ENCODE data around the gene CAPN12.

CAPN12 gene

GRCh38 chr19:38698225-38699026 is 45.8 kb downstream of the CAPN12 start:
- in situ Hi-C loops (cut with MboI; ENCODE audit: low sequenced_read_pairs) = loop anchor here (10.0 kb wide), 1 partner anchor 54 kb away; the partner anchor contains the start of gene ACTN4

- in situ Hi-C loops (cut with MboI; ENCODE audit: low sequenced_read_pairs) = loop anchor here (10.0 kb wide), 1 partner anchor 53 kb away; the partner anchor contains the start of gene ACTN4
Measured at GRCh38 chr19:38697641-38698071, 46.6 kb downstream of the CAPN12 start.

- in situ Hi-C loops (cut with MboI; ENCODE audit: low sequenced_read_pairs) = loop anchor here (10.0 kb wide), 1 partner anchor 52 kb away; the partner anchor contains the start of gene ACTN4
Measured at GRCh38 chr19:38697197-38697596, 47.1 kb downstream of the CAPN12 start.

GRCh38 chr19:38696729-38697055 is 47.6 kb downstream of the CAPN12 start:
- in situ Hi-C loops (cut with MboI; ENCODE audit: low sequenced_read_pairs) = loop anchor here (10.0 kb wide), 1 partner anchor 52 kb away; the partner anchor contains the start of gene ACTN4

GRCh38 chr19:38695832-38696728 is 48.2 kb downstream of the CAPN12 start:
- in situ Hi-C loops (cut with MboI; ENCODE audit: low sequenced_read_pairs) = loop anchor here (10.0 kb wide), 1 partner anchor 51 kb away; the partner anchor contains the start of gene ACTN4

- in situ Hi-C loops (cut with MboI; ENCODE audit: low sequenced_read_pairs) = loop anchor here (10.0 kb wide), 1 partner anchor 50 kb away; the partner anchor contains the start of gene ACTN4
Measured at GRCh38 chr19:38695317-38695683, 49.0 kb downstream of the CAPN12 start.

GRCh38 chr19:38693380-38694223 is 50.7 kb downstream of the CAPN12 start:
- in situ Hi-C loops (cut with MboI; ENCODE audit: low sequenced_read_pairs) = loop anchor here (10.0 kb wide), 1 partner anchor 49 kb away; the partner anchor contains the start of gene ACTN4

- in situ Hi-C loops (cut with MboI; ENCODE audit: low sequenced_read_pairs) = loop anchor here (10.0 kb wide), 1 partner anchor 48 kb away; the partner anchor contains the start of gene ACTN4
Measured at GRCh38 chr19:38692458-38693379, 51.6 kb downstream of the CAPN12 start.

- in situ Hi-C loops (cut with MboI; ENCODE audit: low sequenced_read_pairs) = loop anchor here (10.0 kb wide), 1 partner anchor 47 kb away; the partner anchor contains the start of gene ACTN4
Measured at GRCh38 chr19:38691938-38692457, 52.3 kb downstream of the CAPN12 start.

GRCh38 chr19:38690832-38691231 is 53.4 kb downstream of the CAPN12 start:
- in situ Hi-C loops (cut with MboI; ENCODE audit: low sequenced_read_pairs) = loop anchor here (10.0 kb wide), 1 partner anchor 46 kb away; the partner anchor contains the start of gene ACTN4

GRCh38 chr19:38690146-38690545 is 54.1 kb downstream of the CAPN12 start:
- in situ Hi-C loops (cut with MboI; ENCODE audit: low sequenced_read_pairs) = loop anchor here (10.0 kb wide), 1 partner anchor 45 kb away; the partner anchor contains the start of gene ACTN4

- in situ Hi-C loops (cut with MboI; ENCODE audit: low sequenced_read_pairs) = no loop called here
Measured at GRCh38 chr19:38687837-38688378, 56.4 kb downstream of the CAPN12 start.

- in situ Hi-C loops (cut with MboI; ENCODE audit: low sequenced_read_pairs) = no loop called here
Measured at GRCh38 chr19:38686530-38686888, 57.8 kb downstream of the CAPN12 start.

- in situ Hi-C loops (cut with MboI; ENCODE audit: low sequenced_read_pairs) = no loop called here
Measured at GRCh38 chr19:38685666-38686529, 58.4 kb downstream of the CAPN12 start.

GRCh38 chr19:38684862-38685665 is 59.2 kb downstream of the CAPN12 start:
- in situ Hi-C loops (cut with MboI; ENCODE audit: low sequenced_read_pairs) = no loop called here

- in situ Hi-C loops (cut with MboI; ENCODE audit: low sequenced_read_pairs) = no loop called here
Measured at GRCh38 chr19:38684078-38684861, 60.0 kb downstream of the CAPN12 start.
